OCI-LY1 (cell line): ENCODE results near the gene CHRND.

Experiments
- H2AFZ ChIP-seq: fragments of 200-600 bp; sonication (generic), shearing (Covaris generic); 2 replicates; pipeline ENCODE4 v1.6.0; 2014; ENCODE audit warnings: antibody characterized with exemption, mild to moderate bottlenecking, low read length
- H3F3A ChIP-seq: fragments of 200-600 bp; sonication (generic), shearing (Covaris generic); 2 replicates; pipeline ENCODE4 v1.6.0; 2014; ENCODE audit warnings: mild to moderate bottlenecking, antibody characterized with exemption, low read length, moderate library complexity; ENCODE audit not compliant: insufficient read depth
- H3K27ac ChIP-seq: fragments of 200-600 bp; sonication (generic); 2 replicates; pipeline ENCODE4 v1.5.1; 2014; ENCODE audit warnings: low read length, mixed run types, mild to moderate bottlenecking, low read depth; ENCODE audit not compliant: poor library complexity, severe bottlenecking
- H3K27me3 ChIP-seq: fragments of 200-600 bp; sonication (generic); 2 replicates; pipeline ENCODE4 v1.6.0; 2014; ENCODE audit warnings: antibody characterized with exemption, mild to moderate bottlenecking, low read length, moderate library complexity; ENCODE audit not compliant: insufficient read depth
- H3K36me3 ChIP-seq: fragments of 200-600 bp; sonication (generic); 2 replicates; pipeline ENCODE4 v1.6.1; 2014; ENCODE audit warnings: mild to moderate bottlenecking, antibody characterized with exemption, low read length, moderate library complexity, mixed read lengths; ENCODE audit not compliant: insufficient read depth
- H3K4me1 ChIP-seq: fragments of 200-600 bp; sonication (generic); 2 replicates; pipeline ENCODE4 v1.5.1; 2014; ENCODE audit warnings: mild to moderate bottlenecking, low read length, moderate library complexity; ENCODE audit not compliant: insufficient read depth, severe bottlenecking
- H3K4me2 ChIP-seq: fragments of 200-600 bp; sonication (generic), shearing (Covaris generic); 2 replicates; pipeline ENCODE4 v1.6.1; 2014; ENCODE audit warnings: low read length
- H3K4me3 ChIP-seq: fragments of 200-600 bp; sonication (generic); 2 replicates; pipeline ENCODE4 v1.5.1; 2014; ENCODE audit warnings: low read length, low read depth, mild to moderate bottlenecking, mixed read lengths; ENCODE audit not compliant: poor library complexity, severe bottlenecking
- H3K79me2 ChIP-seq: fragments of 200-600 bp; shearing (Covaris generic); 2 replicates; pipeline ENCODE4 v1.6.1; 2016; ENCODE audit warnings: mixed run types, low read length, mixed read lengths; ENCODE audit not compliant: insufficient read depth
- H3K9ac ChIP-seq: fragments of 200-600 bp; sonication (generic), shearing (Covaris generic); 2 replicates; pipeline ENCODE4 v1.6.1; 2014; ENCODE audit warnings: mild to moderate bottlenecking, low read length, mixed read lengths
- H3K9me2 ChIP-seq: fragments of 200-600 bp; sonication (generic), shearing (Covaris generic); 2 replicates; pipeline ENCODE4 v1.6.1; 2014; ENCODE audit warnings: low read depth, mild to moderate bottlenecking, low read length, mixed read lengths
- H3K9me3 ChIP-seq: fragments of 200-600 bp; shearing (Covaris generic); 2 replicates; pipeline ENCODE4 v1.6.1; 2014; ENCODE audit warnings: low read length, mixed read lengths
- H4K20me1 ChIP-seq: fragments of 200-600 bp; sonication (generic), shearing (Covaris generic); 2 replicates; pipeline ENCODE4 v1.6.0; 2016; ENCODE audit warnings: mild to moderate bottlenecking, low read length; ENCODE audit not compliant: insufficient read depth
- EZH2 ChIP-seq: fragments of 200-600 bp; sonication (generic), shearing (Covaris generic); IDR thresholded peaks from 2 replicates; pipeline ENCODE4 v1.8.0; 2017; ENCODE audit warnings: borderline replicate concordance, mixed run types, mild to moderate bottlenecking, antibody characterized with exemption, low read length, moderate library complexity, mixed read lengths
- TF ChIP-seq, protein P1 (sequence below): fragments of 200-600 bp; sonication (generic), shearing (Covaris generic); IDR thresholded peaks from 2 replicates; pipeline ENCODE4 v1.5.1; 2017; ENCODE audit warnings: mild to moderate bottlenecking, antibody characterized with exemption, low read length, moderate library complexity, mixed read lengths

The CHRND gene

DNA sequence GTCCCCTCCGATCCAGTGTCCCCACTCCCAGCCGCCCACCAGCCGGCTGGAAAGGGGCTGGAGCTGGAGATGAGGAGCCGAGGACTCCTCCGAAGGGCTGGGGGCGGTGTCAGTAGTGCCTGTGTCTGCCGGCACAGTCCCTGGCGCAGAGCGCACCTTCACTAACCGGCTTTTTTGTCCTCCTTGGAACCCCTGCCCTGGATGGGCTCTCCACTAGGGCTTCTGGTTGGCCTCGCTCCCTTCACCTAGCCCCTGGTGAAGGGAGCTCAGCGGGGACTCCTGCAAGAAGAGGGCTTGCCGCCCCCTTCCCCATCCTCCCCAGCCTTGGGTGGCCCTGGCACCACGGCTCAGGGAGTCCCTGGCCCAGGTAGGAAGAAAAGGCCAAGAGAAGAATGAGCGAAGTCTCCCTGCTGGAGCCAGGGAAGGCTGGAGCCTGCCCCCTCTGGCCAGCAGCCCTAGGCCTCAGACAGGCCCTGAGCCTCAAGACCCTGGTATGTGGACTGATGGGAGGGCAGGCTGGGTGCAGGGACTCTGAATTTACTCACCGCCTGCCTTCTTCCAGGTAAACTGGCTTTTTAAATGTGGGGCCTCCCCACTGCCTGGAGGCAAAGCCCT lies 37.8 kb upstream of the CHRND start:
- Histone ChIP-seq H3K27me3 (no peaks in the 10 kb centered on the region; the same call in 1 of the 2 replicates), H3F3A (no peaks in the 10 kb centered on the region), H3K79me2 (no peaks in the 10 kb centered on the region), H2AFZ (no peak overlapping the region), H3K4me2 (no peak overlapping the region), H3K4me3 (no peak overlapping the region), H3K27ac (no peak overlapping the region), H3K36me3 (no peaks in the 10 kb centered on the region), H3K9me2 (no peaks in the 10 kb centered on the region), H4K20me1 (no peaks in the 10 kb centered on the region), H3K9me3 (no peaks in the 10 kb centered on the region), H3K9ac (no peak overlapping the region), H3K4me1 (no peaks in the 10 kb centered on the region)
- TF ChIP-seq, protein P1, sequence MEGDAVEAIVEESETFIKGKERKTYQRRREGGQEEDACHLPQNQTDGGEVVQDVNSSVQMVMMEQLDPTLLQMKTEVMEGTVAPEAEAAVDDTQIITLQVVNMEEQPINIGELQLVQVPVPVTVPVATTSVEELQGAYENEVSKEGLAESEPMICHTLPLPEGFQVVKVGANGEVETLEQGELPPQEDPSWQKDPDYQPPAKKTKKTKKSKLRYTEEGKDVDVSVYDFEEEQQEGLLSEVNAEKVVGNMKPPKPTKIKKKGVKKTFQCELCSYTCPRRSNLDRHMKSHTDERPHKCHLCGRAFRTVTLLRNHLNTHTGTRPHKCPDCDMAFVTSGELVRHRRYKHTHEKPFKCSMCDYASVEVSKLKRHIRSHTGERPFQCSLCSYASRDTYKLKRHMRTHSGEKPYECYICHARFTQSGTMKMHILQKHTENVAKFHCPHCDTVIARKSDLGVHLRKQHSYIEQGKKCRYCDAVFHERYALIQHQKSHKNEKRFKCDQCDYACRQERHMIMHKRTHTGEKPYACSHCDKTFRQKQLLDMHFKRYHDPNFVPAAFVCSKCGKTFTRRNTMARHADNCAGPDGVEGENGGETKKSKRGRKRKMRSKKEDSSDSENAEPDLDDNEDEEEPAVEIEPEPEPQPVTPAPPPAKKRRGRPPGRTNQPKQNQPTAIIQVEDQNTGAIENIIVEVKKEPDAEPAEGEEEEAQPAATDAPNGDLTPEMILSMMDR = no peak
- no peak for TF ChIP-seq EZH2

DNA sequence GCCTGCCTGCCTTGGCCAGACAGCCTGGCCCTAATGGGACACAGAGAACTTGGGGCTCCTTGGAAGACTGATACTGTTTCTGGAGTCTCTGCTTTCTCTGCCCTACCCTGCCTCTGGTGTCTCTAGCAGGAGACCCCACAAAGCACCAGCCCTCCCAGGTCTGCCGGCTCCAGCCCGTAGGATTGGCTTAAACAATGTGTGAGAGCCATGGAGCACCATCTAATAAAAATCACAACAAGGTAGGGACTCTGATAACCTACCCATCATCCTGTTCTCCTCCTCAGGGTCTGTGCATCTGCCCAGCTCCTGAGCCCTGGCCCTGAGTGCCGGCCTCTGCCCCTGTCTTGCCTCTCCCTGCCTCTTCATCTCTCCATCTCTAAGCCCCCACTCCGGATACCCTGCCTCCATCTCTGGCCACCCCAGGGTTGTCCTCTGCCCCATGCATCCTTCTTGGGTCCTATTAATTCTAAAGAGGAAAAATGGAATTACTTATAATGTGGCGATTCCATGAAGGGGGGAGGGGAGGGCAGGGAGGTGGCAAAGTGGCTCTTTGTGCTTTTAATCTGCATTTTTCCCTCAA lies 37.1 kb upstream of the CHRND start:
- H3K4me1 ChIP-seq = no peaks in the 10 kb centered on the region
- no peaks in the 10 kb centered on the region for H3K9me3 ChIP-seq
- H3K36me3 ChIP-seq = no peaks in the 10 kb centered on the region
- no peaks in the 10 kb centered on the region for H3F3A ChIP-seq
- no peaks in the 10 kb centered on the region; the same call in 1 of the 2 replicates for H3K27me3 ChIP-seq
- H3K4me3 ChIP-seq = no peak overlapping the region
- no peak overlapping the region for H2AFZ ChIP-seq
- H3K9ac ChIP-seq = no peak overlapping the region
- TF ChIP-seq EZH2 = no peak
- TF ChIP-seq, protein P1 = no peak
- no peak overlapping the region for H3K4me2 ChIP-seq
- H3K79me2 ChIP-seq = no peaks in the 10 kb centered on the region
- no peak overlapping the region for H3K27ac ChIP-seq
- H4K20me1 ChIP-seq = no peaks in the 10 kb centered on the region
- H3K9me2 ChIP-seq = no peaks in the 10 kb centered on the region

DNA sequence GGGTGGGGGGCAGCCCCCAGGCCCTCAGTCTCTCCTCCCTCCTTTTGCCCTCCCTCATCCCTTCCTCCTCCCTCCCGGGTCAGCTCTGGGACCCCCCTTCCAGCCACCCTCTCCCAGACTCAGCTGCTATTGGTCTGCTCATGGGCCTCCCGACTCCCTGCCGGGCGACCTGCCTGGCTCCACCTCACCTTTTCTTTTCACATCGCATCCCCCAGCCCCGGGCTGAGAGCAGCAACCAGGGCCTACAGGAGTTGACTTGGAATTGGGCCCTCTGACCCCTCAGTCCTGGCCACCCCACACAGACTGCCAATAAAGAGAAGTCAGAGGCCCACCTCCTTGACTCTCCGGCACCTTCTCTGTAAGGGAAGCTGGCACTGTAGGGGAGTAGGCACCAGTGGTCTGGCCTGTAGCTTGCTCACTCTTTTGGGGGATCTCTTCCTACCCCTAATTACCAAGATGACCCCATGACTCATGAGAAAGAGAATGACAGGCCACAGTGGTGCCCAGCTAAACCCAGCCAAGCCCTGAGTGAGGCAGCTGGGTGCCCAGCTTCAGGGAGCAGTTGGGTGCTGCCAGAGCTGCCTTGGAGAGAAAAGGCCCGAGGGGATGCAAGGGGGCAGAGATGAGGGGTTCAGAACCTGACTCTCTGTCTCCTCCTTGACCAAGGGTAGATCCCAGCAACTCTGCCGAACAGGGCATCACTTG lies 36.3 kb upstream of the CHRND start:
- no peak overlapping the region for H2AFZ ChIP-seq
- H4K20me1 ChIP-seq = no peaks in the 10 kb centered on the region
- H3K9me3 ChIP-seq = no peaks in the 10 kb centered on the region
- no peaks in the 10 kb centered on the region for H3K9me2 ChIP-seq
- TF ChIP-seq, protein P1 = no peak
- no peak for TF ChIP-seq EZH2
- H3K27me3 ChIP-seq = no peaks in the 10 kb centered on the region; the same call in 1 of the 2 replicates
- no peak overlapping the region for H3K27ac ChIP-seq
- H3K4me3 ChIP-seq = no peak overlapping the region
- H3K4me2 ChIP-seq = no peak overlapping the region
- H3K79me2 ChIP-seq = no peaks in the 10 kb centered on the region
- H3F3A ChIP-seq = no peaks in the 10 kb centered on the region
- H3K9ac ChIP-seq = no peak overlapping the region
- H3K36me3 ChIP-seq = no peaks in the 10 kb centered on the region
- H3K4me1 ChIP-seq = no peaks in the 10 kb centered on the region
